Panc1 (cell line): Measurements from ENCODE around the gene VIT.

Source experiments
- CTCF ChIP-seq: fragments of 450-650 bp; IDR thresholded peaks from 2 replicates; pipeline ENCODE4 v1.5.1; 2017; ENCODE audit warnings: mild to moderate bottlenecking
- POLR2AphosphoS5 ChIP-seq: IDR thresholded peaks from 2 replicates; pipeline ENCODE4 v1.6.1; 2012; ENCODE audit warnings: mild to moderate bottlenecking, low read depth, low read length, moderate library complexity
- SIN3A ChIP-seq: IDR thresholded peaks from 2 replicates; pipeline ENCODE4 v1.6.1; 2012; ENCODE audit warnings: low read depth, mild to moderate bottlenecking, low read length, moderate library complexity, borderline replicate concordance; ENCODE audit not compliant: insufficient read depth
- TCF7L2 ChIP-seq: IDR thresholded peaks from 2 replicates; pipeline ENCODE4 v1.6.1; 2011; ENCODE audit warnings: mild to moderate bottlenecking, low read depth, low read length, inconsistent platforms
- TF ChIP-seq, protein P1 (sequence below), 2 experiments: IDR thresholded peaks; 2 replicates each; pipeline ENCODE4 v1.6.1; 2011 to 2012; ENCODE audit warnings: low read depth in 2 of 2, control low read depth in 1 of 2, low read length in 1 of 2, mild to moderate bottlenecking in 1 of 2, moderate library complexity in 1 of 2; ENCODE audit not compliant: insufficient read depth in 1 of 2

DNA sequence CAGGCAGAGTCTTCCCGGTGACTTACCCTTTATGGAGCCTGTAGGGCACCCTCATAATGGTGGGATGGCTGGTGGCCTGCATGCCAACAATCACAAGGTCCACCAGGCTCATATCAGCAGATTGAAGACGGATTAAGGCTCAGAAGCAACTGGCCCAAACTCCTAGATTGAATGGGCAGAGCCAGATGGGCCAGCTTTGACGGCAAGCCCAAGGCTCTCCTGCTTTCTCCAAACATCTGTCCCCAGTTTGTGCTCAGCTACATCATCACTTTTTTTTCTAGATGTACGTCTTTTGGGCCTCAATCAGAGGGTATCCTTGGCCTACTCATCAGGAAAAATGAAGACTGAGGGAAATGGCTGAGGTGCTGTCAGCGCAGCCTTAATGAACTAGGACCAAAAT lies 114.6 kb downstream of the VIT start:
- TF ChIP-seq CTCF (no peak), SIN3A (no peak), POLR2AphosphoS5 (no peak), TCF7L2 (no peak)
- TF ChIP-seq, protein P1, sequence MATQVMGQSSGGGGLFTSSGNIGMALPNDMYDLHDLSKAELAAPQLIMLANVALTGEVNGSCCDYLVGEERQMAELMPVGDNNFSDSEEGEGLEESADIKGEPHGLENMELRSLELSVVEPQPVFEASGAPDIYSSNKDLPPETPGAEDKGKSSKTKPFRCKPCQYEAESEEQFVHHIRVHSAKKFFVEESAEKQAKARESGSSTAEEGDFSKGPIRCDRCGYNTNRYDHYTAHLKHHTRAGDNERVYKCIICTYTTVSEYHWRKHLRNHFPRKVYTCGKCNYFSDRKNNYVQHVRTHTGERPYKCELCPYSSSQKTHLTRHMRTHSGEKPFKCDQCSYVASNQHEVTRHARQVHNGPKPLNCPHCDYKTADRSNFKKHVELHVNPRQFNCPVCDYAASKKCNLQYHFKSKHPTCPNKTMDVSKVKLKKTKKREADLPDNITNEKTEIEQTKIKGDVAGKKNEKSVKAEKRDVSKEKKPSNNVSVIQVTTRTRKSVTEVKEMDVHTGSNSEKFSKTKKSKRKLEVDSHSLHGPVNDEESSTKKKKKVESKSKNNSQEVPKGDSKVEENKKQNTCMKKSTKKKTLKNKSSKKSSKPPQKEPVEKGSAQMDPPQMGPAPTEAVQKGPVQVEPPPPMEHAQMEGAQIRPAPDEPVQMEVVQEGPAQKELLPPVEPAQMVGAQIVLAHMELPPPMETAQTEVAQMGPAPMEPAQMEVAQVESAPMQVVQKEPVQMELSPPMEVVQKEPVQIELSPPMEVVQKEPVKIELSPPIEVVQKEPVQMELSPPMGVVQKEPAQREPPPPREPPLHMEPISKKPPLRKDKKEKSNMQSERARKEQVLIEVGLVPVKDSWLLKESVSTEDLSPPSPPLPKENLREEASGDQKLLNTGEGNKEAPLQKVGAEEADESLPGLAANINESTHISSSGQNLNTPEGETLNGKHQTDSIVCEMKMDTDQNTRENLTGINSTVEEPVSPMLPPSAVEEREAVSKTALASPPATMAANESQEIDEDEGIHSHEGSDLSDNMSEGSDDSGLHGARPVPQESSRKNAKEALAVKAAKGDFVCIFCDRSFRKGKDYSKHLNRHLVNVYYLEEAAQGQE (IDR thresholded peaks at IDR 0.05; ENCODE audit: insufficient read depth in 1 of 2, low read depth in 2 of 2, low read length in 1 of 2), result no peak
